Left cardiac atrium (tissue), 4 donors: Measurements from ENCODE around the gene PTPRO. TPM values are rescaled to one million over a fixed set of nuclear protein-coding genes. Genes with fewer than 3 reads are reported as not detected.

ENCODE experiments used
- ATAC-seq, 2 donors: fragments of 200-7000 bp; cut with Tn5 transposase; one replicate each; pipeline ENCODE4 v1.9.1; 2020; ENCODE audit warnings: mild to moderate bottlenecking in 2 of 2, moderate library complexity in 2 of 2
- DNase-seq: peaks from one replicate; pipeline ENCODE4 v3.0.0-alpha.2; 2020
- intact Hi-C, 2 donors: fragments of 100-400 bp; cut with DNase I; formaldehyde crosslinking; loops; one replicate each; pipeline versions ENCODE4 v1.14.1 to v1.15.1; 2022 to 2023
- total RNA-seq, 2 donors: library from RNA; stranded (reverse); fragmentation: NEBNext Ultra II Directional; extraction: Animal tissue kit (Norgen Biotek cat#: 25700); gene quantifications; one replicate each; pipeline ENCODE4 v1.2.1, GENCODE V29; 2021
- donor health status: DM: no; HTN: yes; CAD: no.
- donor health status: DM: no; HTN: yes; CAD: no; lungs with severe emphysema.
- donor health status: DM: yes; HTN: yes; CAD: no.
- donor health status: Dilated cardiomyopathy.

The PTPRO gene
- total RNA-seq, 2 donors from 2014 or later = 2.1 to 4.6 TPM

DNA sequence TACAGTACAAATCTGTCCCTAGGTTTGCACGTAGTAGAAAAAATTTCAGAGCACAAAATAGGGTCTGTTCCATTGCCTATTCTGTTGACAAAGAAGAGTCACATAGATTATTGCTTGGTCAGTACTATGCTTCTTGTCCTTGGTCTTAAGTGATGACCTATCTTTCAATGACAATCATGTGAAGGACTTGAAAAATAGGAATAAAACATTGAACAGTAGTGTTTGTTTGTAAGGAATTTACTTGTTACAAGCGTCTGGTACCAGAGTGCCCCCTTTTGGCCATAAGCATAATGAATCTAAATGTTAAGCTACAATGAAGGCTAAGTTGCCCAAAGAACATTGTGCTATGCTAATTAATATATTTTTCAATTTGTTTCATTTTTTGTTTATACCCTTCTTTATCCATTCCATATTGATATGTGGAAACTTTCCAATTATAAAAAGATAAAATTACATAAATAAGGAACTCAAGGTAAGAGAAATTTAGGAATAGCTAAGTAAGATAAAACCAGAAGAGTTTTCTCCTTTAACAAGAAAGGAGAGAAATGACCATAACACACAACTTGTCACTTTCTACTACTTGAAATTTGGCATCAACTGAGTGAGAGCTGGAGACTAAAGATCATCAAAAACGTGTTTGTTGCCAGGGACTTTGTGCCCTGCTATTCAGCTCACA lies 262.2 kb downstream of the PTPRO start:
- intact Hi-C loops = loop anchor here in 1 of 2 donors (5.0 kb wide), 2 partner anchors 52 to 307 kb away; no protein-coding TSS in a partner anchor
- ATAC-seq = peak in 1 of 2 donors; percentile 49

DNA sequence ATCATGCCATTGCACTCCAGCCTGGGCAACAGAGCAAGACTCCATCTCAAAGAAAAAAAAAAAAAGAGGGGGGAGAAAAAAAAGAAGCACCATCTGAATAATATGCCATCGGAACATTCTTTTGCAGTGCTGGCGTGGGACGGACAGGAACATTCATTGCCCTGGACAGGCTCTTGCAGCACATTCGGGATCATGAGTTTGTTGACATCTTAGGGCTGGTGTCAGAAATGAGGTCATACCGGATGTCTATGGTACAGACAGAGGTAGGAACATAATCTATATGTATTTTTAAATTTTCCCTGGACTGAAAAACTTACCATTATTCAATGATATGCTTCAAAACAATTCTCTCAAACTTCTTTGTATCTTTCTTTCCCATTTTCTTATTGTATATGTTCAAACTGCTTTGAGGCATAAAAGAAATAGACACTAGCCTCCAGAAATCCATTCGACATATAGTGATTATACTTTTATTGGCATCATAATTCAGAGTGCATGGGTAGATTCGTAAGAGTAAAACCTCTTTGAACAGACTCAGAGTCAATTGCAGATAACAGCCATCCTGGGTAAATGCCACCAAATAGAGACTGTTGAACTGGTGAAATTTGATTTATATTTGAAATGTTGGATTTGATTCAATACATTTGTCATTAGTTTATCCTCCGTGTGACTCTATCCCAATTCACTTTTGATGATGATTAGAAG lies 267.2 kb downstream of the PTPRO start:
- ATAC-seq (no peak), DNase-seq (no peak)
- intact Hi-C loops = loop anchor here (1.0 to 10.0 kb wide), 5 partner anchors 57 to 312 kb away; no protein-coding TSS in a partner anchor

More for the DNA sequence above, 262.2 kb downstream of the PTPRO start:
- no peak for DNase-seq

DNA sequence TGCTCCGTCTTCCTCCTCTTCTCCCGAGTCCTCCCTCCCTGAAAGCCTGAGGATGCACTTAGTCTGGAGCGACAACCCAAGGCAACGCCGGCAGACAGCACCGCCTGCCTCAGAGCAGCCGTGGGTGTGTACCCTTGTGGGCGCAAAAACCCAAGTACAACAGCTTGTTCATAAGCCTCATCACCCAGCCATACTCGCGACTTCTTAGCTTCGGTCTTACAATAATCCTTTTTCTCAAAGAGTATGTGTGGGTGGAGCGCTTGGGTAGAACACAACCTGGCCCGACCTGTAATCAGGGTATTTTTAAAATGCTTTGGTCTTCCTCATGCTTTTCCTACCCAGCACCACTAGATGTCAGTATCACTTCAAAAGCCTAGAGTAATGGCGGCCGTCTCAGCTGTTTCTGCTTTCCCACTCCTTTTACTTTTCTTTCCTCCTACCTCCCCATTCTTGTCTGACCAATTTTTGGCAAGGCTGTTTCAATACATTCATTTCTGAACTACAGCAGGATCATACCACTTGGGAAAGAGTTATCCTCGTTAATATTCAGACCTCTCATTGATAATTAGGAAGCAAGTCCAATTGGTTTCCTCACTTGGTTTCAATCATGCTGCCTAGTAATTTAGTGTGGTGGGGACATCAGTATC lies 268.0 kb downstream of the PTPRO start:
- peak; percentile 36 for DNase-seq
- ATAC-seq = peak; percentile 87 to 93
- intact Hi-C loops = loop anchor here (1.0 to 10.0 kb wide), 3 partner anchors 104 to 266 kb away; no protein-coding TSS in a partner anchor

DNA sequence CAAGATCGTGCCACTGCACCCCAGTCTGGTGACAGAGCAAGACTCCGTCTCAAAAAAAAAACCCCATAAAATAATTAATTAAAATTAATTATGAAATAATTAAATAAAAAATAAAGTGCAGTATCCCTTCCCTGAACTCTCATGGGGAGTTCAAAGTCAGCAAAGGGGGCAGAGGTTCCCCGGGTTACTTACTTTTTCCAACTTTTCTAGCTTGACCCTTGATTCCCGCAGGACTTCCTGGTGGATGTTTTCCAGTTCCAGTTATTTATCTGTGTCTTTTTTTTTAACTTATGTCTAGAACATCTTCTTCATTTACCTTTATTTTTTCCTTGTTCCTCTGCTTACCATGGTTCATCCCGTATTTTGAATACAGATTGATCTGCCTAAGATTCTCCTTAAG lies 269.5 kb downstream of the PTPRO start:
- ATAC-seq = no peak
- DNase-seq = no peak
- intact Hi-C loops = loop anchor here (2.0 to 10.0 kb wide), 2 partner anchors 103 to 263 kb away; no protein-coding TSS in a partner anchor

DNA sequence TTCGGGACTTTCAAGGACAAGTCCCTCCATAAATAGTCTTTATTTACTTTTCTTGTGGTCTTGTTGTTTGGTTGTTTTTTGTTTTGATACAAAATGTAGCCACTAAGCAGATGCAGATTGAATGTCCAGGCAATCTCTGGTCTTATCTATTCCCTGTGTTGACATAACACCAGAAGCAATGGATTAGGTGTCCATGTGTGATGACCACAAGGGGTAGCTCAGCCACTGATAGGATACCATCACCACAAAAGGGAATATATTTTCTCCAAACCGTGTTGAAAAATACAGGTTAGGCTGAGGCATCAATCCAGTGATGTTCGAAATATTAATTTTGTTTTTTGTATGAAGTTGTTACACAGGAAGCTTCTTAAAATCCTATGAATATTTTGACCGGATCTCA lies 270.6 kb downstream of the PTPRO start:
- ATAC-seq = no peak
- intact Hi-C loops = loop anchor here (10.0 kb wide), 1 partner anchor 102 kb away; no protein-coding TSS in a partner anchor
- DNase-seq = no peak

DNA sequence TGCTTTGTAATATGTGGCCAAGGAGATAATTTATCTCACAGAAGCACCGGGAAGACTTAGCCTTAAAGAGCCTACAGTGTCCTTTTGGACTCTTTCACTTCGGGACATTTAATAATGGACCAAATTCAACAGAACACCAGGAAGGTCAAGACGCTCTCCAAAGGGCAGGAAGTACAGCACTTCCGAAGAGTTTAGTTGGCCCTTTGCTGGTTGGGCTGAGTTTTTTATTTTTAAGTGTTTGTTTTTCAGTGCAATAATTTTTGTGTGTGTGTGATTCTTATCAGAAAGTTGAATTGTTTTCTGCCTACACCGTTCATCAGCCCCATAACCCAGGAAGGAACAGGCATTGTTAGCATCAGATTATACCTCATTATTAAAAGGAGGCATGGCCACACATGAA lies 273.9 kb downstream of the PTPRO start:
- DNase-seq = no peak
- intact Hi-C loops = loop anchor here (10.0 kb wide), 1 partner anchor 99 kb away; no protein-coding TSS in a partner anchor
- ATAC-seq = no peak

DNA sequence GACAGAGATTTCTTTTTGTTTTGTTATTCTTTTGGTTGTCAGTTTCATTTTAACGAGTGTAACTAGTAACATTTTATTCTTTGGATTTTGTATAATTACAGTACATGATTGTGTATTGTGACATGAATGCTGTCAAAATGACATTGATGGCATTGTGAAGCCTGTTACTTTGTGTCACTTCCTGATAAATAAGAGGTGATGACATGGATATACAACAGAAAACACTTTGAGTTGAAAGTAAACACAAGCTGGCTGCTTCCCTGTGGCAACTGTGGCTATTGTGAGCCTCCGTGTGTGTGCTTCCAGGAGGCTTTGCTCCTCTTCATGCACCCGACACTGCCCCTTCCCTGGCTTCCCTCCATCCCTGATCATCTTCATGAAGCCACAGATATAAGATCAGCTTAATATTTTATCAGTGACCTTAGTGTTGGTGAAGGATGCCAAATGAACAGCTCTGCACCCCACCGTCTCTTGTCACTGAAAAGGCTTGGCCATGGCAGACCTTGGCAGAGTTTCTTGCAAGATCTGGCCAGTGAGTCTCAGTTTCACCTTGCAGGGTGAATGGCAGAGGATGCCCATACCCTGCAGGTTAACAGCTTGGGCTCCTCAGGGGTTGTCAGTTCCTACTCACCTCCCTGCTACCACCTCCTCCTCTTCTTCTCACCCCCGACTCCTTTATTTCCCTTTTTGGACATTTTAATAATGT lies 275.0 kb downstream of the PTPRO start:
- no peak for DNase-seq
- ATAC-seq = no peak
- intact Hi-C loops = loop anchor here (10.0 kb wide), 1 partner anchor 98 kb away; no protein-coding TSS in a partner anchor

DNA sequence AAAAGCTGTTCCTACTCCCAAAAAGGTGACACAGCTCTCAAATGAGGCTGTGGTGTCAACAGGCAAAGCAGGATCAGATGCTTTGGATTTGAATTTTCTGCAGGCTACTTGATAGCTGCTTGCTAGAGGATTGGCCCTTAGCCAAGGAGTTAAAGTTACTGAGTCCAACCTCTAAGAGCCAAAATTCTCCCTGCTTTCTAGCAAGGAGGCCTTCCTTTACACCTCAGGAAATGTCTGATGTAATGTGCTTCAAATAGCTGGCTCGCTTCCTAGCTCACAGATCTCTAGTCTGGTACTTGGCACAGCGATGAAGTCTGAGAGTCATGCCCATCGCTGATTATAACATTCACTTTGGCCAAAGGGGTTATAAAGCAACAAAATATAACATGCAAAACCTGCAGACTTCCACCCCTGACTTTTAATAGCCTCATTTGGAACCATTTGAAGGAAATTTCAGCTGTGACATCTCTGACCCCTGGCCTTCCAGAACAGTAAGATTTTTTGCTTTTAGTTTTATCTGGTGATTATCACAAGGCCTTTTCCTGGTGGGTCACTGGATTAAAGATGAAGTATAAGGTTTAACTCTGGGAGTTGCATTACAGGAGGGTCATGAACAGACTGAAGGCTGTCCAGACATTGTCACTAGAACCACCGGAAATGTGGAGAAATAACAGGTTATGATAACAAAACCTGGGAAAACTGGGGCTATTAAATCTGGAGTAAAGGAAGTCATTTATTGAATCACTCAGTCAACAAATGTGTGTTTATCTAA lies 277.1 kb downstream of the PTPRO start:
- intact Hi-C loops = loop anchor here (5.0 to 10.0 kb wide), 2 partner anchors 95 to 188 kb away; partner anchors contain the start of gene EPS8 (in 1 of the 2)
- ATAC-seq (peak; percentile 94 to 96), DNase-seq (peak; percentile 39)

DNA sequence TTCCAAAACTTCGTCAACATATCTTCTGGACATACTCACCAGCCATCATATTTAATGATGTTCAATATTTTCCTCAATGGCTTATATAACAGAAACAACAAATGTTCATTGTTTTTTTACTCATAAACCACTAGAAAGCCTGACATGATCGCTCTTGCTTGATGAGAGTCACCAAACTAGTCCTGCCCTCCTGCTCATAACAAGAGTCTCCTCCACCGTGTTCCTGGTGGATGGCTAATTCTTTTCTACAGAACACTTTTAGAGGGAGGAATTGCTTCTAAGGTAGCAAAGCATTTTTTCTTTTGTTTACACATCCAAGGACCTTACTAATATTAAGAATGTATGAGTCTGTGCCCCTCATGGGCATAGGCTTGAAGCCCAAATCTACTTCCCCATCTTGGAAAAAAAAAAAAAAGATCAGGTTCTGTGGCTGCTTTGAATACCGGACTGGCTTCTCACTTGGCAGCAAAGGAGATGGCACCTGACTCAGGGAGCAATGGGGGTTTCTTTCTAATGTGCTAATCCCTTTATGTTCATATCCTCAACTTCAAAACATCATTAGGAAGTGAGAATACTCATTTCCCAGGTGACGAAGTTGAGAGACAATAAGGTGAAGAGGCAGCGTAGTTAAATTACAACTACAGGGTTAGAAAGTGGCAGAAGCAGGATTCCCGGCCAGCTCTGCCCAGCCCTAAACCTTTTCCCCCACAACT lies 278.1 kb downstream of the PTPRO start:
- DNase-seq (no peak), ATAC-seq (no peak)
- intact Hi-C loops = loop anchor here in 1 of 2 donors (5.0 kb wide), 1 partner anchor 187 kb away; the partner anchor contains the start of gene EPS8

DNA sequence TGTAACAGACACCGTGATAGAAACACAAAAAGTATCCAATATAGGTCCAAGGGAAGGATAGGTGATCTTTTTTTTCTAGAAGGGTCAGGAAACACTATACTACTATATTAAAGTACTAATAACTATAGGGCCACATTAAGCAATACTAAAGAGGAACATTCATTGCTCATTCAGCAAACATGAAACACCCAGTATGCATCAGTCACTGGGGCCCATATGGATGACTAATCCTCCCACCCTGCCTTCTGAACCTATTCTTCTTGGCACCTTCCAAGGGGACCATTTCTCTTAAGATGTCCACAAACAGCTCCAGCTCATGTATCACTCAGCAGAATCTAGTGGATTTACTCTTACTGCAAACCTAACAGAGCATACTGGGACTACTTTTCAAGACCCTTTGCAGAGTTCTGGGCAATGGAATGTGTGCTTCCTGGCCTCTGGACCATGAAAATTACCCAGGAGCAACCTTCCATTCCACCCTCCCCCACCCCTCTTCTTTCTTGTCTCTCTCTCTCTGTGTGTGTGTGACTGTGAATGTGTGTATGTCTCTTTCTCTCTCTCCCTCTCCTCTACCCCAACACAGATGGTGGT lies 279.0 kb downstream of the PTPRO start:
- no peak for DNase-seq
- ATAC-seq = peak in 1 of 2 donors; percentile 28
- intact Hi-C loops = loop anchor here in 1 of 2 donors (5.0 kb wide), 1 partner anchor 186 kb away; the partner anchor contains the start of gene EPS8

DNA sequence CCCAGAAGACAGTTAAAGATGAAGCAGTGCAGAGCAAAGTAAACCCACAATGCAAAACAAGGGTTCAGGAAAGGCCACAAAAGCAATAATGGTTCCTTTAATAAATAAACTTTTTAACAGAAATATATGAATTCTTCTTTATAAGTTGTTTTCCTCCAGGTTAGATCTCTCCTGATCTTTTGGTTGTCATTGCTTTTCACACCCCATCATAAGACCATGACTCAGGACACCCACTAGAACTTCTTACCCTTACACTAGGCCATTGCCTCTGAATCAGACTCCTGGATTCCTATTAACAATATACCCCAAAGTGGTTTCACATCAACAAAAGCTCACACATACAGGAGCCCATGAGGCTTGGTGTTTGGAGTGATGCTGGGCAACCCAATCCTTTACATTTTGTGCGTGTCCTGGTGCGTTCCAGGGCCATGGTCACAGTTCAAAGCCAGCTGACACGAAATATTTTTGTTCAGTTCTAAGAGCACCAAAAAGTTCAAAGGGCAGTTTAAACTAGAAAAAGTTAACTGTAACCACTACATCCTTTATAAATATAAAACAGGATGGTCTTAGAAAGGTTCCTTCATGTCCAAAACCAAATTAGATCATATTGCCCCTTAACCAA lies 279.9 kb downstream of the PTPRO start:
- DNase-seq = no peak
- intact Hi-C loops = loop anchor here in 1 of 2 donors (5.0 kb wide), 1 partner anchor 185 kb away; the partner anchor contains the start of gene EPS8
- ATAC-seq = no peak

DNA sequence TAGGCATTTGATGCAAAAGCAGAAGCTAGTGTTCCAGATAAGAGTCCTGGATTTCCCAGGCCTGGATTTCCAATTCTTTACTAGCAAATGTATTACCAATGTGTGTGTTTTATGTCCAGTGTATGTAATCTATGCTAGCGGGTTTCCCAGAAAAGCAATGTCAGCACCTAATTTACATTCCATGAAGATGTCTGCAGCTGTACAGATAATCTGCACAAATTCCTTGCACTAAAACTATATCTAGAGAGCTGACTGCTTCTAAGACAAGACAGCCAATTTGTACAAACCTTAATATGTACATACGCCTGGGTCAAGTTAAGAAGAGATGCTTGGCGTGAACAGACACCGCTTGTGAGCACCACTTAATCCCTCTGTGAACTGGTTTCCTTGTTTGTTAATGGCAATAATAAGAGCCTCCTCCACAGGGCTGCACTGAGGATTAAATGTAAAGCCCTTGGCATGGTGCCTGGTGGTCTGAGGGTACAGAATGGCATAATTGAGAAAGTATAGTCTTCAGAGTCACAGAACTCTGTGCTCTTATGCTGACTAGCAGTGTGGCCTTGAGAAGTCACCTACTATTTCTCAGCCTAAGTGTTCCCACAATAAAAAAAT lies 281.3 kb downstream of the PTPRO start:
- DNase-seq = no peak
- intact Hi-C loops = loop anchor here in 1 of 2 donors (5.0 kb wide), 1 partner anchor 184 kb away; the partner anchor contains the start of gene EPS8
- no peak for ATAC-seq

DNA sequence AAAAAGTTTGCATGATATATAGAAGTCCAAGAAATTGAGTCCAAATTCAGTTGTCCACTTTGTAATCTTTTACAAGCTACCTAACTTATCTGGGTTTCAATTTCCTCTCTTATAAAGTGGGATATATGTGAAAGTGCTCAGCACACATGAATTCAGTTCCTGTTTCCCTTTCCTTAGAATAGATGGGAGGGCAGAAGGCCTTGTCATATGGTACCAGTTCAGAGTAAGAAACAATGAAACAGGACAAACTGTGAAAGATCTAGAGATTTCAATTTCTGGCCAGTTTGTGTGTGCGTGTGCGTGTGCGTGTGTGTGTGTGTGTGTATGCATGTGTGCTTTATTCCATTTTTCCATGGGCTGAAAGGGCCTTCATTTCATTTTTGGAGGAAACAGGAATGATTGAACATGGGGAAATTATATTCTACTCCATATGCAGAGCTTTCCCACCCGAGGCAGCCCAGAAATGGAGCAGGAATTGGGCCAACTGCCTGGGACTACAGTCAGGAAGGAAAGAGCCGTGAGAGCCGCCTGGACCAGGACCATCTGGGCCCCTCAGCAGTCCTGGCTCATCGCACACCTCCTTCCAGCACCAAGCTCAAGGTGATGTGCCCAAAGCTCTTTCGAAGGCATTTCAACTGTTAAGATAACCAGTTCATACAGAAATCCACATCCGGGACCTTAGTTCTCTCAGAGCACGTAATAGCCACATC lies 283.7 kb downstream of the PTPRO start:
- no peak for ATAC-seq

DNA sequence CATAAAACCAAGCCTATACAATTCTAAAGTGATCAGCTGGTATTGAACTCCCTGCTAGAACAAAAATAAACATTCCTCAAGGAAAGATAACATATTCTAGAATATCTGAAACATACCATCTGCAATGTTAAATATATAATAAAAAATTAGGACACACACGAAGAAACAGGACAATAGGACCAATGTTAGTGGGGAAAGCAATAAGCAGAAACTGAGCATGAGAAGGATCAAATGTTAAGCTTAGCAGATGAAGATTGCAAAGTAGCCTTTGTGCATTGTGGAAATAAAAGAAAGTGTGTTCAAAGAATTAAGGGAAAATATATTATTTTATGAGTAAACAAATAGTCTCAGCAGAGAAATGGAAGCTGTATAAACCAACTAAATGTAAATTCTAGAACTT lies 286.1 kb downstream of the PTPRO start:
- DNase-seq = no peak
- intact Hi-C loops = no loop called here
- ATAC-seq = no peak

More for the DNA sequence above, 283.7 kb downstream of the PTPRO start:
- no peak for DNase-seq
- intact Hi-C loops = no loop called here

DNA sequence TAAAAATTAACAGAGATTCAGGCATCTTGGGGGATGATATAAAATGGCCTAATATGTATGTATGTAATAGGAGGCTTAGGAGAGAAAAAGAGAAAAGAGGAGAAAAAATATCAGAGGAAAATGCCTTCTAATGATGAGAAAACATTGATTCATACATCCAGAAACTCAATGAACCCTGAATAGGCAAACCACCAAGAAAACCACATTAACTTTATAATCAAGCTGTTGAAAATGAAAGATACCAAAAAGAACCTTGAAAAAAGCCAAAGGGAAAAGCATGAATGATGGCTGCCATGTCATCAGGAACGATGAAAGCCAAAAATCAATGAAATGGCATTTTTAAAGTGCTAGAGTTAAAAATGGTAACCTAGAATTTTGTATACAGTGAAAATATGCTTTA lies 286.6 kb downstream of the PTPRO start:
- no peak for DNase-seq
- ATAC-seq = no peak
- intact Hi-C loops = no loop called here
